Esophagus muscularis mucosa (tissue), 4 donors: ENCODE data around the gene SMR3B.

Source experiments
- EP300 ChIP-seq: sonication (generic); formaldehyde crosslinking; IDR thresholded peaks from one replicate; pipeline ENCODE4 v1.6.1; 2017; ENCODE audit warnings: antibody characterized with exemption
- POLR2A ChIP-seq: fragments of 450-650 bp; IDR thresholded peaks from one replicate; pipeline ENCODE4 v1.6.1; 2017; ENCODE audit warnings: antibody characterized with exemption, moderate library complexity, mild to moderate bottlenecking, low read depth
- TF ChIP-seq, protein P1 (sequence below), 3 experiments: fragments of 200-600 bp in 2 of 3; fragments of 450-650 bp in 1 of 3; sonication (generic) in 2 of 3; IDR thresholded peaks; one replicate each; pipeline ENCODE4 v1.5.1; 2017 to 2019; ENCODE audit warnings: antibody characterized with exemption in 3 of 3, mild to moderate bottlenecking in 2 of 3, moderate library complexity in 1 of 3

- TF ChIP-seq, protein P1, sequence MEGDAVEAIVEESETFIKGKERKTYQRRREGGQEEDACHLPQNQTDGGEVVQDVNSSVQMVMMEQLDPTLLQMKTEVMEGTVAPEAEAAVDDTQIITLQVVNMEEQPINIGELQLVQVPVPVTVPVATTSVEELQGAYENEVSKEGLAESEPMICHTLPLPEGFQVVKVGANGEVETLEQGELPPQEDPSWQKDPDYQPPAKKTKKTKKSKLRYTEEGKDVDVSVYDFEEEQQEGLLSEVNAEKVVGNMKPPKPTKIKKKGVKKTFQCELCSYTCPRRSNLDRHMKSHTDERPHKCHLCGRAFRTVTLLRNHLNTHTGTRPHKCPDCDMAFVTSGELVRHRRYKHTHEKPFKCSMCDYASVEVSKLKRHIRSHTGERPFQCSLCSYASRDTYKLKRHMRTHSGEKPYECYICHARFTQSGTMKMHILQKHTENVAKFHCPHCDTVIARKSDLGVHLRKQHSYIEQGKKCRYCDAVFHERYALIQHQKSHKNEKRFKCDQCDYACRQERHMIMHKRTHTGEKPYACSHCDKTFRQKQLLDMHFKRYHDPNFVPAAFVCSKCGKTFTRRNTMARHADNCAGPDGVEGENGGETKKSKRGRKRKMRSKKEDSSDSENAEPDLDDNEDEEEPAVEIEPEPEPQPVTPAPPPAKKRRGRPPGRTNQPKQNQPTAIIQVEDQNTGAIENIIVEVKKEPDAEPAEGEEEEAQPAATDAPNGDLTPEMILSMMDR (IDR thresholded peaks at IDR 0.05): no peak
- no peak for TF ChIP-seq EP300
- TF ChIP-seq POLR2A: no peak
These were observed 26.7 kb upstream of the SMR3B start for GRCh38 chr4:70356185-70356584.
